Upper lobe of left lung (tissue), 4 donors: ENCODE results near the gene CSRP1.

Experiments used
- CTCF ChIP-seq, 6 experiments: fragments of 450-650 bp in 4 of 6; fragments of 200-600 bp in 2 of 6; sonication (generic) in 2 of 6; IDR thresholded peaks; one replicate each; pipeline ENCODE4 v1.5.1; 2016 to 2019; ENCODE audit warnings: antibody characterized with exemption in 6 of 6
- POLR2A ChIP-seq, 4 donors: fragments of 450-650 bp; IDR thresholded peaks; one replicate each; pipeline ENCODE4 v1.5.1; 2016 to 2017; ENCODE audit warnings: antibody characterized with exemption in 4 of 4, mild to moderate bottlenecking in 2 of 4
- POLR2AphosphoS5 ChIP-seq, 2 donors: sonication (generic); formaldehyde crosslinking; IDR thresholded peaks; one replicate each; pipeline ENCODE4 v1.5.1; 2017; ENCODE audit warnings: antibody characterized with exemption in 2 of 2

- TF ChIP-seq POLR2AphosphoS5 (IDR thresholded peaks at IDR 0.05), result no peak
- no peak for TF ChIP-seq CTCF (IDR thresholded peaks at IDR 0.05)
- no peak for TF ChIP-seq POLR2A (IDR thresholded peaks at IDR 0.05)
Observed at GRCh38 chr1:201470581-201470980, 36.3 kb downstream of the CSRP1 start.
